ENCODE data around the gene SLC8A2.

SLC8A2 gene

GRCh38 chr19:47381653-47382279 lies 89.9 kb downstream of the SLC8A2 start:
- H3K27ac ChIP-seq = no peak overlapping the region
- no peaks in the 10 kb centered on the region for H3K9me3 ChIP-seq (ENCODE audit: control insufficient read depth, low read length)
- H3K4me2 ChIP-seq (ENCODE audit: low read length) = no peak overlapping the region
- H3K27me3 ChIP-seq (ENCODE audit: control insufficient read depth, insufficient read depth, low read length) = no peaks in the 10 kb centered on the region
- no peaks in the 10 kb centered on the region for H3K79me2 ChIP-seq
- H2AFZ ChIP-seq = no peak overlapping the region
- H3K4me1 ChIP-seq = no peaks in the 10 kb centered on the region
- no peak for TF ChIP-seq CTCF (IDR thresholded peaks at IDR 0.05)
- H3K4me3 ChIP-seq (ENCODE audit: low read depth, low read length) = no peak overlapping the region
- H3K36me3 ChIP-seq (ENCODE audit: control insufficient read depth, insufficient read depth, low read length) = no peaks in the 10 kb centered on the region
- no peak overlapping the region for H3K9ac ChIP-seq

GRCh38 chr19:47381121-47381520 lies 90.6 kb downstream of the SLC8A2 start:
- H3K79me2 ChIP-seq = no peaks in the 10 kb centered on the region
- no peaks in the 10 kb centered on the region for H3K4me1 ChIP-seq
- no peak overlapping the region for H3K4me3 ChIP-seq (ENCODE audit: low read depth, low read length)
- TF ChIP-seq CTCF (IDR thresholded peaks at IDR 0.05) = no peak
- H2AFZ ChIP-seq = no peak overlapping the region
- no peaks in the 10 kb centered on the region for H3K27me3 ChIP-seq (ENCODE audit: control insufficient read depth, insufficient read depth, low read length)
- no peak overlapping the region for H3K4me2 ChIP-seq (ENCODE audit: low read length)
- H3K36me3 ChIP-seq (ENCODE audit: control insufficient read depth, insufficient read depth, low read length) = no peaks in the 10 kb centered on the region
- no peak overlapping the region for H3K27ac ChIP-seq
- H3K9me3 ChIP-seq (ENCODE audit: control insufficient read depth, low read length) = no peaks in the 10 kb centered on the region
- no peak overlapping the region for H3K9ac ChIP-seq

GRCh38 chr19:47380559-47380958 lies 91.1 kb downstream of the SLC8A2 start:
- no peak for TF ChIP-seq CTCF (IDR thresholded peaks at IDR 0.05)
- no peak overlapping the region for H2AFZ ChIP-seq
- no peaks in the 10 kb centered on the region for H3K27me3 ChIP-seq (ENCODE audit: control insufficient read depth, insufficient read depth, low read length)
- H3K9ac ChIP-seq = no peak overlapping the region
- H3K79me2 ChIP-seq = no peaks in the 10 kb centered on the region
- no peaks in the 10 kb centered on the region for H3K9me3 ChIP-seq (ENCODE audit: control insufficient read depth, low read length)
- no peaks in the 10 kb centered on the region for H3K4me1 ChIP-seq
- H3K4me2 ChIP-seq (ENCODE audit: low read length) = no peak overlapping the region
- H3K27ac ChIP-seq = no peak overlapping the region
- H3K4me3 ChIP-seq (ENCODE audit: low read depth, low read length) = no peak overlapping the region
- no peaks in the 10 kb centered on the region for H3K36me3 ChIP-seq (ENCODE audit: control insufficient read depth, insufficient read depth, low read length)

- no peaks in the 10 kb centered on the region for H3K27me3 ChIP-seq (ENCODE audit: control insufficient read depth, insufficient read depth, low read length)
- no peak overlapping the region for H3K9ac ChIP-seq
- no peak overlapping the region for H2AFZ ChIP-seq
- no peaks in the 10 kb centered on the region for H3K36me3 ChIP-seq (ENCODE audit: control insufficient read depth, insufficient read depth, low read length)
- no peak overlapping the region for H3K4me2 ChIP-seq (ENCODE audit: low read length)
- H3K4me1 ChIP-seq = no peaks in the 10 kb centered on the region
- no peak for TF ChIP-seq CTCF (IDR thresholded peaks at IDR 0.05)
- H3K79me2 ChIP-seq = no peaks in the 10 kb centered on the region
- H3K27ac ChIP-seq = no peak overlapping the region
- no peaks in the 10 kb centered on the region for H3K9me3 ChIP-seq (ENCODE audit: control insufficient read depth, low read length)
- no peak overlapping the region for H3K4me3 ChIP-seq (ENCODE audit: low read depth, low read length)
Observed at GRCh38 chr19:47379381-47379938, 92.2 kb downstream of the SLC8A2 start.

- Histone ChIP-seq H3K4me2 (ENCODE audit: low read length) (no peak overlapping the region), H3K27me3 (ENCODE audit: control insufficient read depth, insufficient read depth, low read length) (no peaks in the 10 kb centered on the region), H3K27ac (no peak overlapping the region), H3K4me3 (ENCODE audit: low read depth, low read length) (no peak overlapping the region), H3K9me3 (ENCODE audit: control insufficient read depth, low read length) (no peaks in the 10 kb centered on the region), H3K36me3 (ENCODE audit: control insufficient read depth, insufficient read depth, low read length) (no peaks in the 10 kb centered on the region), H2AFZ (no peak overlapping the region), H3K79me2 (no peaks in the 10 kb centered on the region), H3K4me1 (no peaks in the 10 kb centered on the region), H3K9ac (no peak overlapping the region)
- TF ChIP-seq CTCF (IDR thresholded peaks at IDR 0.05) = no peak
Observed at GRCh38 chr19:47378246-47378645, 93.4 kb downstream of the SLC8A2 start.

All from parathyroid adenoma (tissue), 2 donors.